Progenitor cell of endocrine pancreas (in vitro differentiated cells): ENCODE data around the gene ATP10D. TPM values are rescaled to one million over a fixed set of nuclear protein-coding genes. Genes with fewer than 3 reads are reported as not detected.

Experiments
- DNase-seq: peaks from one replicate; pipeline ENCODE4 v3.0.0; 2021; ENCODE audit warnings: low spot score; ENCODE audit not compliant: unreplicated experiment
- H3K27ac Mint-ChIP-seq: 2 replicates; pipeline ENCODE4 v1.8.0; 2021; ENCODE audit warnings: mild to moderate bottlenecking, moderate library complexity, mixed read lengths
- H3K27me3 Mint-ChIP-seq: 2 replicates; pipeline ENCODE4 v1.8.0; 2021; ENCODE audit warnings: mixed read lengths
- H3K36me3 Mint-ChIP-seq: 2 replicates; pipeline ENCODE4 v1.8.0; 2022; ENCODE audit warnings: mixed read lengths; ENCODE audit not compliant: insufficient read depth
- H3K4me1 Mint-ChIP-seq: 2 replicates; pipeline ENCODE4 v1.8.0; 2021; ENCODE audit warnings: low read depth, mixed read lengths
- H3K4me3 Mint-ChIP-seq: 2 replicates; pipeline ENCODE4 v1.8.0; 2021; ENCODE audit warnings: low read depth, mild to moderate bottlenecking, moderate library complexity, mixed read lengths
- H3K9me3 Mint-ChIP-seq: 2 replicates; pipeline ENCODE4 v1.8.0; 2021; ENCODE audit warnings: low read depth, mixed read lengths
- CTCF ChIP-seq: fragments of 200-600 bp; sonication (generic); IDR thresholded peaks from one replicate; pipeline ENCODE4 v1.5.0; 2021; ENCODE audit warnings: antibody characterized with exemption, mild to moderate bottlenecking; ENCODE audit not compliant: unreplicated experiment
- total RNA-seq: library from RNA; stranded (reverse); gene quantifications from 2 replicates; pipeline ENCODE4 v1.2.1, GENCODE V29; 2021

The ATP10D gene
- total RNA-seq, 1 donor from 2014 or later = 35.2 TPM

GRCh38 chr4:47621181-47621580, 136.1 kb downstream of the ATP10D start:
- Mint-ChIP-seq H3K4me3 (no peak overlapping the region), H3K36me3 (no peaks in the 10 kb centered on the region), H3K4me1 (no peaks in the 10 kb centered on the region), H3K9me3 (peaks cover 3% of the 10 kb centered on the region), H3K27me3 (no peaks in the 10 kb centered on the region), H3K27ac (no peak overlapping the region)
- TF ChIP-seq CTCF = no peak
- DNase-seq = no peak

- no peaks in the 10 kb centered on the region for H3K36me3 Mint-ChIP-seq
- H3K27ac Mint-ChIP-seq = no peak overlapping the region
- H3K27me3 Mint-ChIP-seq = no peaks in the 10 kb centered on the region
- peaks cover 3% of the 10 kb centered on the region for H3K9me3 Mint-ChIP-seq
- no peak for TF ChIP-seq CTCF
- DNase-seq = no peak
- H3K4me1 Mint-ChIP-seq = peaks cover 4% of the 10 kb centered on the region
- no peak overlapping the region for H3K4me3 Mint-ChIP-seq
These were observed 139.0 kb downstream of the ATP10D start for GRCh38 chr4:47624031-47624441.

- H3K27ac Mint-ChIP-seq = no peak overlapping the region
- H3K4me1 Mint-ChIP-seq = peaks cover 4% of the 10 kb centered on the region
- no peaks in the 10 kb centered on the region for H3K36me3 Mint-ChIP-seq
- no peak for TF ChIP-seq CTCF
- DNase-seq = no peak
- H3K27me3 Mint-ChIP-seq = no peaks in the 10 kb centered on the region
- H3K4me3 Mint-ChIP-seq = no peak overlapping the region
- peaks cover 2% of the 10 kb centered on the region for H3K9me3 Mint-ChIP-seq
These were observed 146.1 kb downstream of the ATP10D start for GRCh38 chr4:47631161-47631560.

DNA sequence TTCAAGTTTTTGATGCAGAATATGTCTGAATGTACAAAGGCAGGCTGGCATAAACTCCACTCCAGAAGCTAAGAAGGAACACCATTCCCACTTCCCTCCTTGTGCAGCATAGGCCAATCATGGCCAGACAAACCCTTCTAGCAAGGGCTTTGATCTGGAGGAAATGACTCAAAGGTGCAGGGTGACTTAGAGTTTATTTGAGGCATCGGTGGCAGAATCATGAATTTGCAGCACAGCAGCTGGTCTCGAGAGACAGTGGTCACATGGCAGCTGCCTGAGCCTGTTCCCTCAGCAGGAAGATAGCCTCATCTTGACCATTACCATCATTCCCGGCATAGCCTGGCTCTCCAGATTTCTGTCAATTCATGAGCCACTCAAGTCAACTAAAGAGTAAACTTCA, 154.5 kb downstream of the ATP10D start:
- H3K27me3 Mint-ChIP-seq = no peaks in the 10 kb centered on the region
- DNase-seq = no peak
- TF ChIP-seq CTCF = no peak
- H3K4me1 Mint-ChIP-seq = no peaks in the 10 kb centered on the region
- peaks cover 21% of the 10 kb centered on the region for H3K9me3 Mint-ChIP-seq
- H3K36me3 Mint-ChIP-seq = peaks cover 11% of the 10 kb centered on the region
- no peak overlapping the region for H3K4me3 Mint-ChIP-seq
- no peak overlapping the region for H3K27ac Mint-ChIP-seq

DNA sequence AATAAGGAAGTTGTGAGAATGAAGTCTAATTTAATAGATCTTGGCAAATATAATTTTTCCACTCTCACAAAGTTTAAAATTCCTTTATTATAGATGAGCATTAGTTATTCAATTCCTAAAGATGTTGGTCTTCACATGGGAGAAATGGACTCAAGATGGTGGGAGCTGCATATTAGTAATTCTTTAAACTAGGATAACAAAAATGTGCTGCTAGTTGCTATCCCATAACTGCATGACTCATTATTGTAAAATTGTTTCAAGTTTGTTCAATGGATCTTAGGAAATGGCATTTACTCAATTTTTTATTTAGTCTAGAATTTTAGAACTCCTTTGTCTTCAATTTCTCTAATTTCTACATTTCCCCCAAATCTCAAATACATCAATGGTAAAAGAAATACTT, 155.8 kb downstream of the ATP10D start:
- DNase-seq = no peak
- H3K9me3 Mint-ChIP-seq = peaks cover 21% of the 10 kb centered on the region
- TF ChIP-seq CTCF = no peak
- H3K4me3 Mint-ChIP-seq = no peak overlapping the region
- H3K27me3 Mint-ChIP-seq = no peaks in the 10 kb centered on the region
- H3K36me3 Mint-ChIP-seq = peaks cover 11% of the 10 kb centered on the region
- H3K4me1 Mint-ChIP-seq = no peaks in the 10 kb centered on the region
- no peak overlapping the region for H3K27ac Mint-ChIP-seq

DNA sequence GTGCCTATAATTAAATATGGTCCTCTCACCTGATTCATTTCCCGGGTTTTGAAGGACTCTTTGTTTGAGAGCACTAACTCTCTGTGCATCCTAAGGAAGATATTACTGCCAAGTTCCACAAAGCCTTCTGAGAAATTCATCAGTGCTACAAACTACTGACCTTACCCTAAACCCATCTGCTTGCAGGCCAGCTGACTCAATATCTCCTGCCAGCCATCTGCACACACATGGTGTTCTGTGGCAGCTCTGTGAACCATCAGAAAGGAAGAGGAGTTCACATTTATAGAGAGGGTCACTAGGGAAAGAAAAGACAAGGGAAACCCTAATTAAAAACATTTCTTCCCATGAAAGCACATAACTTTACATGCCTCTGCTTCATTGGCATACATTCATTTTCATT, 156.7 kb downstream of the ATP10D start:
- DNase-seq = no peak
- Mint-ChIP-seq H3K27ac (no peak overlapping the region), H3K36me3 (peaks cover 8% of the 10 kb centered on the region), H3K9me3 (peaks cover 15% of the 10 kb centered on the region), H3K27me3 (no peaks in the 10 kb centered on the region), H3K4me1 (no peaks in the 10 kb centered on the region), H3K4me3 (no peak overlapping the region)
- no peak for TF ChIP-seq CTCF
